GM12892 (cell line): ENCODE measurements around the gene IDUA.

ENCODE experiments used
- POLR2A ChIP-seq: IDR thresholded peaks from 2 replicates; pipeline ENCODE4 v1.6.1; 2011; ENCODE audit warnings: low read depth, low read length, control low read depth
- POLR2AphosphoS5 ChIP-seq: IDR thresholded peaks from 2 replicates; pipeline ENCODE4 v1.6.1; 2011; ENCODE audit warnings: low read depth, low read length, control low read depth

DNA sequence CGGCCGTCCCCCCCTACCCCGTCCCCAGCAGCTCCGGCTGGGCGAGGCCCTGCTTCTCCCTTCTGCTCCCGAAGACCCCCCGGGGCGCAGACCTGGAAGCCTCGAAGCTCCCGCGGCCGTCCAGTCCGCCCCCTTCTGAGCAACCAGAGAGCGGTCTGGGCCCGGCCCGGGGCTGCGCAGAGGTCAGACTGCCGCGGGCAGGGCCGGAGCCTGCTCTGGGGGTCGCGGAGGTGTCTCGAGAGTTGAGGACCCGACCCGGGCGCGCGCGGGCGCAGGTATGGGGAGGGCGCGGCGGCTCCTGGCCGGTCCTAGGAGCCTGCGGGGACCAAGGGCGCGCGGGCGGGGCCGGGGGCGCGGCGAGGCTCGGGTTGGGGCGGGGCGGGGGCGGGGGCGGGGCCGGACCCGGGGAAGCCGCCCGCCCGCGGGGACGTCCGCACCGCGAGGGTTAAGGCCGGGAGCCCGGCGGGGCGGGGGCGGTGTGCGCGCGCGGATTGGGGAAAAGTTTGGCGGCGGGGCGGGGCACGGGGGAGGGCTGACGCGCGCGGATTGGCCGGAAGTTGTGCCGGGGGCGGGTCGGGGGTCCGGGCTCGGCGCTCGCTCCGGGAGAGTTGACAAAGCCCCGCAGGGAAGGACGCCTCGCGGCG, 24.3 kb downstream of the IDUA start, which contains the start of gene FGFRL1:
- TF ChIP-seq POLR2A (no peak), POLR2AphosphoS5 (no peak)
